Gastrocnemius medialis (tissue), 4 donors: ENCODE results near the gene ALDH3B1. TPM values are rescaled to one million over a fixed set of nuclear protein-coding genes. Genes with fewer than 3 reads are reported as not detected.

ENCODE experiments used
- ATAC-seq, 2 donors: fragments of 150-250 bp; one replicate each; pipeline ENCODE4 v1.9.1; 2016
- DNase-seq, 2 donors: peaks; one replicate each; pipeline ENCODE4 v3.0.0-alpha.2; 2019
- H3K27ac ChIP-seq, 4 donors: fragments of 200-600 bp; sonication (generic); 1 replicate in 1 of 4; 2 replicates in 3 of 4; pipeline ENCODE4 v1.5.1; 2016 to 2018; ENCODE audit warnings: mild to moderate bottlenecking in 2 of 4, moderate library complexity in 1 of 4
- H3K27me3 ChIP-seq, 3 donors: fragments of 200-600 bp; sonication (generic) in 2 of 3; 1 replicate in 1 of 3; 2 replicates in 2 of 3; pipeline versions ENCODE4 v1.5.1 to v1.6.0; 2016 to 2019; ENCODE audit warnings: mild to moderate bottlenecking in 1 of 3, moderate library complexity in 1 of 3
- H3K36me3 ChIP-seq, 2 donors: fragments of 200-600 bp; sonication (generic) in 1 of 2; one replicate each; pipeline ENCODE4 v1.5.1; 2017 to 2018
- H3K4me1 ChIP-seq, 2 donors: fragments of 200-600 bp; sonication (generic) in 1 of 2; one replicate each; pipeline ENCODE4 v1.5.1; 2016 to 2017; ENCODE audit warnings: mild to moderate bottlenecking in 2 of 2
- H3K4me3 ChIP-seq, 4 donors: fragments of 200-600 bp; sonication (generic) in 3 of 4; 1 replicate in 1 of 4; 2 replicates in 3 of 4; pipeline ENCODE4 v1.5.1; 2016 to 2019; ENCODE audit warnings: mild to moderate bottlenecking in 2 of 4
- H3K9me3 ChIP-seq, 3 donors: fragments of 200-600 bp; sonication (generic) in 2 of 3; 1 replicate in 1 of 3; 2 replicates in 2 of 3; pipeline ENCODE4 v1.5.1; 2016 to 2019
- POLR2A ChIP-seq, 2 donors: fragments of 450-650 bp; IDR thresholded peaks; one replicate each; pipeline ENCODE4 v1.6.1; 2017; ENCODE audit warnings: antibody characterized with exemption in 2 of 2, mild to moderate bottlenecking in 2 of 2, moderate library complexity in 2 of 2
- in situ Hi-C, 4 donors: fragments of 200-750 bp; cut with MboI; loops; one replicate each; pipeline versions ENCODE4 v1.15.0 to v1.8.0; 2017; ENCODE audit warnings: low sequenced_read_pairs in 4 of 4
- intact Hi-C: fragments of 100-400 bp; cut with DNase I; formaldehyde crosslinking; loops from one replicate; pipeline ENCODE4 v1.15.1; 2023; ENCODE audit warnings: low total_unique reads
- total RNA-seq, 4 donors: library from RNA; depleted of rRNA; stranded (reverse); fragments of >200 nt; gene quantifications; one replicate each; pipeline versions ENCODE4 v1.1.0 to v1.2.3, GENCODE V29; 2016
- TF ChIP-seq, protein P1 (sequence below), 5 experiments: fragments of 450-650 bp in 3 of 5; fragments of 200-600 bp in 2 of 5; sonication (generic) in 2 of 5; IDR thresholded peaks in 4 of 5; conservative IDR thresholded peaks in 1 of 5; 1 replicate in 4 of 5; 2 replicates in 1 of 5; pipeline ENCODE4 v1.5.1; 2016 to 2019; ENCODE audit warnings: antibody characterized with exemption in 5 of 5, mild to moderate bottlenecking in 3 of 5, moderate library complexity in 3 of 5

The ALDH3B1 gene
- total RNA-seq, 4 donors from 2014 or later, result 2.2 to 5.1 (median 3.6) TPM

DNA sequence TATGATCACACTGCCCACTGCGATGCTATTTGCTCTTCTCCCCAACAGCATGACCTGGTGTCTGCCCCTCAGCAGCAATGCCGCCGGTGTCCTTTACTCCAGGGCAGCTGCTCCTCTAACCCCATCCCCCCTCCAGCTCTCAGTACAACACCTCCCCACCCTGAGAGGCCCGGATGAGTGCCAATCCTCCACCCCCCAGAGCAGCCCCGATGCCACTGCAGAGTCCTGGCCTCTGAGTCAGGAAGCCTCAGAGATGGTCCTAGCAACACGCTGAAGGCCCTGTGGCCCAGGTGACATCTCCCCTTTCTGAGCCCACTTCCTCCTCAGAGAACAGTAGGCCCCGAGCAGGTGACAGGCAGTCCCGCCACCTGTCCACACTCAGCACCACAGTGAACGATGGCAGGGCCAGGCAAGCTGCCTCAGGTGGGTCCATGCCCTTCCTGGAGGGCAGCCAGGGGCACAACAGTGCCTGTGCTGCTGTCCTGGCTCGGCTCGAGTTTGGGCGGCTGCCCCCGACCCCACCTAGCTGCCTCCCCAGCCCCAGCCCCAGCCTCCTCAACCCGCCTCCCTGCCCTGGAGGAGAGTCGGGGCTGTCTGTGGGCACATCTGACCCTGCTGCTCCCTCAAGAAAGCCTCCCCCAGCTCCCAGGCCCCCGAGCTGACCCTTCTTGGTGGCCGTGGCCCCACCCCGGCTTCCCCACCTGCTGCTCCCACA, 16.4 kb downstream of the ALDH3B1 start:
- H3K4me3 ChIP-seq, result no peak overlapping the region
- intact Hi-C loops, result no loop called here
- in situ Hi-C loops, result no loop called here
- no peaks in the 10 kb centered on the region for H3K9me3 ChIP-seq
- TF ChIP-seq, protein P1, sequence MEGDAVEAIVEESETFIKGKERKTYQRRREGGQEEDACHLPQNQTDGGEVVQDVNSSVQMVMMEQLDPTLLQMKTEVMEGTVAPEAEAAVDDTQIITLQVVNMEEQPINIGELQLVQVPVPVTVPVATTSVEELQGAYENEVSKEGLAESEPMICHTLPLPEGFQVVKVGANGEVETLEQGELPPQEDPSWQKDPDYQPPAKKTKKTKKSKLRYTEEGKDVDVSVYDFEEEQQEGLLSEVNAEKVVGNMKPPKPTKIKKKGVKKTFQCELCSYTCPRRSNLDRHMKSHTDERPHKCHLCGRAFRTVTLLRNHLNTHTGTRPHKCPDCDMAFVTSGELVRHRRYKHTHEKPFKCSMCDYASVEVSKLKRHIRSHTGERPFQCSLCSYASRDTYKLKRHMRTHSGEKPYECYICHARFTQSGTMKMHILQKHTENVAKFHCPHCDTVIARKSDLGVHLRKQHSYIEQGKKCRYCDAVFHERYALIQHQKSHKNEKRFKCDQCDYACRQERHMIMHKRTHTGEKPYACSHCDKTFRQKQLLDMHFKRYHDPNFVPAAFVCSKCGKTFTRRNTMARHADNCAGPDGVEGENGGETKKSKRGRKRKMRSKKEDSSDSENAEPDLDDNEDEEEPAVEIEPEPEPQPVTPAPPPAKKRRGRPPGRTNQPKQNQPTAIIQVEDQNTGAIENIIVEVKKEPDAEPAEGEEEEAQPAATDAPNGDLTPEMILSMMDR (IDR thresholded peaks at IDR 0.05 in 4 of 5, conservative IDR thresholded peaks at IDR 0.05 in 1 of 5), result no peak
- TF ChIP-seq POLR2A (IDR thresholded peaks at IDR 0.05), result no peak
- DNase-seq (no peak), ATAC-seq (no peak)
- no peaks in the 10 kb centered on the region for H3K36me3 ChIP-seq
- no peak overlapping the region for H3K27ac ChIP-seq
- peaks cover 10 to 12% of the 10 kb centered on the region in 2 donors for H3K4me1 ChIP-seq
- H3K27me3 ChIP-seq, result no peaks in the 10 kb centered on the region

DNA sequence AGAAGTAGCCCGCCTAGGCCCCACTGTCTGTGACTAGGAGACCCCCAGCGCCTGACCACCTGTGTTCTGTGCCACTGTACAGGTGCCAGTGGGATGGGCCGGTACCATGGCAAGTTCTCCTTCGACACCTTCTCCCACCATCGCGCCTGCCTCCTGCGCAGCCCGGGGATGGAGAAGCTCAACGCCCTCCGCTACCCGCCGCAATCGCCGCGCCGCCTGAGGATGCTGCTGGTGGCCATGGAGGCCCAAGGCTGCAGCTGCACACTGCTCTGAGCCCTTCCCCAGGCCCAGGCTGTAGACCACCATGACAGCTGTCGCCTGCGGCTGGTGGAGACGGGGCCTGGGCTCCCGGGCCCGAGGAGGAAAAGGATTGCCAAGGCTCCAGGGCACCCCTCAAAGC, 17.5 kb downstream of the ALDH3B1 start:
- H3K27ac ChIP-seq, result no peak overlapping the region
- intact Hi-C loops, result no loop called here
- no peak overlapping the region for H3K4me3 ChIP-seq
- TF ChIP-seq, protein P1 (IDR thresholded peaks at IDR 0.05 in 4 of 5, conservative IDR thresholded peaks at IDR 0.05 in 1 of 5), result no peak
- no peak for TF ChIP-seq POLR2A (IDR thresholded peaks at IDR 0.05)
- peaks cover 20 to 23% of the 10 kb centered on the region in 2 donors for H3K4me1 ChIP-seq
- in situ Hi-C loops, result no loop called here
- H3K27me3 ChIP-seq, result no peaks in the 10 kb centered on the region
- ATAC-seq (no peak), DNase-seq (no peak)
- H3K9me3 ChIP-seq, result no peaks in the 10 kb centered on the region
- H3K36me3 ChIP-seq, result no peaks in the 10 kb centered on the region

DNA sequence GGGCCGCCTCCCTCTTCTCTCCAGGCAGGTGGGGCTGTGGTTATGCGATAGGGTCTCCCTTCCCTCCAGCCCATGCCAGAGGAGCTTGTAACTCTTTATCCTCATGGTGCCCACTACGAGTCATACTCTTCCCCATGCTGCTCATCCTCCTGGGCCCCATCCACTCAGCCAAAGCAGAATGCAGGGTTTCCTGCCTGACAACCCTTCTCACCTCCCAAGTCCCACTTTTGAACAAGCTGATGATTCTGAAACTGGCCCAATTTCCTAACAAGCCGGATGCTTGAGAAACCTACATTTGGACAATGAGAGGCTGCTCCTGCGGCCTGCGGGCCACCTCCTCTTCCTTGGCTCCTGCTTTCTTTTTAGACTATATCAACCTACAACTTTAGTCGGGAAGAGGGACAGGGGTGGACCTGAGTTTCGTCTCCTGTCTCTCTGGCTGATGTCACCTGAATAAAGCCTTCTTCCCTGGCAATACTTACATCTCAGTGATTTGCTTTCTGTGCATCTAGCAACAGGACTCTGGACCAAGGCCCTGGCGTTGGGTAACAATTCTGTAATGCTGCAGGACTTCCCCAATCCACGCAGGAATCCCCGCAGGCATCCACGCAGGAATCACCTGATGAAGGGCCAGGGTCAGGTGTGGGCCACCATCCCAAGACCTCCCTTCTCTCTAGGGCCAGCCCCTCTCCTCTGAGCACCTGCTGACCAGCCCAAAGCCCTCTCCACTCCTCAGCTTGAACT, 18.8 kb downstream of the ALDH3B1 start:
- ATAC-seq, result no peak
- Histone ChIP-seq H3K27ac (no peak overlapping the region), H3K9me3 (no peaks in the 10 kb centered on the region), H3K4me3 (no peak overlapping the region), H3K27me3 (no peaks in the 10 kb centered on the region), H3K36me3 (peaks cover 0 to 9% of the 10 kb centered on the region in 2 donors), H3K4me1 (peaks cover 27 to 35% of the 10 kb centered on the region in 2 donors)
- intact Hi-C loops (no loop called here), in situ Hi-C loops (no loop called here)
- TF ChIP-seq, protein P1 (IDR thresholded peaks at IDR 0.05 in 4 of 5, conservative IDR thresholded peaks at IDR 0.05 in 1 of 5), result no peak
- no peak for TF ChIP-seq POLR2A (IDR thresholded peaks at IDR 0.05)
- no peak for DNase-seq

DNA sequence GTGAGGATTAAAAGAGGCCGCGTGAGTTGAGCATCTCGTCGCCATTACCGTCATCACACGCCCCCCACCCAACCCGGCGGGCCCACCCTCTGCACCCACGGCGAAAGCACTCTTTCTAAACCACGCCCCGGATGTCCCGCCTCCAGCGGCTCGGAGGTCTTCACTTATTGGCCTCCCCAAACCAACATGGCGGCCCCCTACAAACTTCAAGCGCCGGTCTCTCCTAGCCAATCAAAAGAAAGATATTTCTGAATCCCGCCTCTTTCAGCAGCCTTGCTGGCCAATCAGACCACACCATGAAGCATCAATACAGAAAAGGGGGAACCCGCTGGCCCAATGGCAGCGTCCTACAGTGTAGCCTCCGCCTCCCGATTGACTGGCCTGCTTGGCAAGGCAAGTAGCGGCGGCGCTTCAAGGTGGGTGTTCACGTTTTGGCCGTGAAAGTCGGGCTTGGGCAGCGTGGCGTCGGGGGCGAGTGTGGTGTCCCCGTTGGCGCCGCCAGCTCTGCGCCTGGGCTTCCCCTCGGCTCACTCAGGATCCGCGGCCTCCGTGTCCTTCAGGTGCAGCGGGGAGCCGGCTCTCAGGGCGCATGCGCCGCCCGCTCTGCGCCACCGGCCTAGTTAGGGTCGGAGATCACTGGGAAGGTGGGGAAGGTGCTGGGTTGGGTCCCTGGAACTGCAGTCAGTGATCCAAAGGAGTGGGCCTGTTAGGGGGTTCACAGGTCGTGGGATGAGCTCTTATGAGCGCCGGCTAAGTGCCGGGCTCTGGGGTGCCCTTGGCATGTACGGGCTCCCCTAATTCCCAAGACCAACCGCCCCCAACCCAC, 20.4 kb downstream of the ALDH3B1 start, which contains the start of gene NDUFS8:
NDUFS8 (plus strand) TSS at position 364 of the 826 bp plus-strand sequence. CDS start 1,471 bp downstream, outside the sequence.
- TF ChIP-seq, protein P1 (IDR thresholded peaks at IDR 0.05 in 4 of 5, conservative IDR thresholded peaks at IDR 0.05 in 1 of 5), result no peak
- TF ChIP-seq POLR2A (IDR thresholded peaks at IDR 0.05), result peak; percentile 49 to 68
- peaks cover 0 to 13% of the 10 kb centered on the region in 2 donors for H3K36me3 ChIP-seq
- peak within 1 kb of the TSS; percentile 90 to 97 (median 92) for H3K27ac ChIP-seq
- DNase-seq (peak; percentile 96 to 98), ATAC-seq (peak; percentile 96 to 99)
- peaks cover 27 to 38% of the 10 kb centered on the region in 2 donors for H3K4me1 ChIP-seq
- in situ Hi-C loops, result no loop called here
- H3K4me3 ChIP-seq, result peak within 1 kb of the TSS; percentile 71 to 93 (median 86)
- no peaks in the 10 kb centered on the region for H3K9me3 ChIP-seq
- no peaks in the 10 kb centered on the region for H3K27me3 ChIP-seq
- intact Hi-C loops, result loop anchor here (1.0 to 10.0 kb wide), 5 partner anchors 20 to 446 kb away; partner anchors contain the start of genes ALDH3B1, C11orf24, CHKA and GSTP1
